Stimulated activated CD8-positive, alpha-beta memory T cell treated with anti-CD3 and anti-CD28 coated beads, Interleukin-15, amount 100 ng/mL, for 48 hours (primary cell): ENCODE measurements around the gene FAM124B.
A peak's percentile ranks its signal among the peaks of the same experiment; 100 is the strongest.

Source experiments
- DNase-seq, 2 donors: peaks; one replicate each; pipeline ENCODE4 v3.0.0-alpha.2; 2020; ENCODE audit warnings: low read depth in 2 of 2

The FAM124B gene, protein sequence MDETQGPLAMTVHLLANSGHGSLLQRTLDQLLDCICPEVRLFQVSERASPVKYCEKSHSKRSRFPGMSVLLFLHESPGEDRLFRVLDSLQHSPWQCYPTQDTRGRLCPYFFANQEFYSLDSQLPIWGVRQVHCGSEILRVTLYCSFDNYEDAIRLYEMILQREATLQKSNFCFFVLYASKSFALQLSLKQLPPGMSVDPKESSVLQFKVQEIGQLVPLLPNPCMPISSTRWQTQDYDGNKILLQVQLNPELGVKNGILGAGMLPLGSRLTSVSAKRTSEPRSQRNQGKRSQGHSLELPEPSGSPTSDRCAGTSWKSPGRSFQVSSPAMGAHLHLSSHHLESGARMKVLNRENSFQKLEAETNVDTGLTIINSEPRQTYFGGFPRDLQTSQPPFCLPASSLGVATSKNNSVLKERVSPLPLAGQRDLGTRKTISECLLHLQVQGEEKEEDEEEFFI

DNA sequence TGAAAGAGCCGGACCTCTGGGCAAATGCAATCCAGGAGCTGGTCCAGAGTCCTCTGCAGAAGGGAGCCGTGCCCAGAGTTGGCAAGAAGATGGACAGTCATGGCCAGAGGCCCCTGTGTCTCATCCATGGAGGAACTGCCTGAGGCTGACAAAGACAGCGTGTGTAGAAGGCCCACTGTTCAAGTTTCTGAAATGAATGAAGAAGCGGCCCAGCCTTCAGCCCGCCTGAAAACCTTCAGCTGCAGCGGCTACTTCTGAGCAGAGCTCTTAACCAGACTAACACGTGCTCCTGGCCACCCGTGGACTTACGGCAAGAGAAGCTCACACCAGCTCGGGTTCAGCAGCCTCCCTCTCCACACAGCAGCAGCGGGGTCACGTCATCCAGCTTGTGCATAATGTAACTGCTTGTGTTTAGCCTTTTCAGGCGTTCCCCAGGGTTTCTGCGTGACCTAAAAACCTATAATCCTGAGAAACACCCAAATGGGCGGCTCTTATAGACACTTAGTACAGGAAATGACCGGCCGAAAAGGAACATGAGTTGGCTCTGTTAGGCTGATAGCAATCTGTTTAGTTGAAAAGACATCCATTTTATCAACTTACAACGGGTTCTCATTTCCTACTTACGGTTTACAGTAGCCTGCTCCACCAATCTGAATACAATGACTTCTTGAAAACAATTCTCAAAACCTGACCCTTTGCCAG, at the start of gene FAM124B:
Gene FAM124B, minus strand, starts transcription at position 467 of the 702 bp plus-strand sequence. Its CDS starts 339 bp downstream, at position 128.
- peak; percentile 0 to 12 for DNase-seq

DNA sequence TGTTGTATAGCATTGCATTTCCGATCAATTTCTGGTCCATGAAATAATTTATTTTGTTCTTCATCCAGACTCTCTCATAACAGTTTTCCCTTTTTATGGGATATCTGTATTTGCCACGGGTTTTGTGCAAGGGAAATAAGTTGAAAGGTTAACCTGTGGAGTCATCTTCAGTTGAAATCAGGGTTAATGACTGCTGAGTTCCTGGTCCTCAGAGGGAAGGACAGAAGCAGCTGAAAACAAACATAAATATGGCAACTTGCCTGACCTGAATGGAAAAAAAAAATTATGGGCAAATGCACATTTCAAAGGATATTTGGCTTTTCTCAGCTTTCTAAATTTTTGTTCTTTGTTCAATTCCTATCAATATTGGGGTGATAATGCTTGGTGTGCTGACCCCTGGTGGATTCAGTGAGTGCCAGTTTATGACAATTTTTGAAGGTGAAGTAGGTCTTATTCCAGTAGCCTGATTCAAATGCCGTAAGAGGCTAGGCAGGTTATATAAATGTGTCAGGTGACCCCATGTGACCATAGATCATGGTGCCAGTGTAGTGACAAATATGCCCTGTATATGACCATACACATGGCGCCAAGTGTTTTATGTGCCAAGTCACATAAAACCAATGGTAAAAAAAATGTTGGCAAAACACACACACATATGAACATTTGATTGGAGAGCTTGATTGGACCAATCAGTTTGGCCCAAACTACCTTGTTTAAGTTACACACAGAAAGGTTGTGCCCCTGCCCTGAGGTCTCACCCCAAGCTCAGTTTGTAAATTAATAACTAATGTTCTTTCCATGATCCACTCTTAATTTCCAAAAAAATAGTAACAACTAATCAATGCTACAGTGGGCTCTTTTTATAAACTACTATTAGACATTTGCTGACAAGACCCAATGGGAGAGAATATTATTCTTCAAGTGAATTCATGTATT, 47.6 kb upstream of the FAM124B start:
- DNase-seq, result no peak

DNA sequence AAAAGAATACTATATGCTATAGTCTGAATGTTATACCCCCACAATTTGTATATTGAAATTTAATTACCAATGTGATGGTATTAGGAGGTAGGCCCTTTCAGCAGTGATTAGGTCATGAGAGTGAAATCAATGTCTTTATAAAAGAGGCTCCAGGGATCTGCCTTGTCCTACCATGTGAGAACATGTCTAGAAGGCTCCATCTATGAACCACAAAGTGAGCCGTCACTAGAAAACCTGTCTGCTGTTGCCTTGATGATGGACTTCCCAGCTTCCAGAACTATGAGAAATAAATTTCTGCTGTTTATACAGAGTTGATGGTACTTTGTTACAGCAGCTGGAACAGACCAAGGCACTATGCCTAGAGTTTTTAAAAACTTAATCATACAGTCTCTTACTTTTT, 46.3 kb upstream of the FAM124B start:
- DNase-seq, result no peak

DNA sequence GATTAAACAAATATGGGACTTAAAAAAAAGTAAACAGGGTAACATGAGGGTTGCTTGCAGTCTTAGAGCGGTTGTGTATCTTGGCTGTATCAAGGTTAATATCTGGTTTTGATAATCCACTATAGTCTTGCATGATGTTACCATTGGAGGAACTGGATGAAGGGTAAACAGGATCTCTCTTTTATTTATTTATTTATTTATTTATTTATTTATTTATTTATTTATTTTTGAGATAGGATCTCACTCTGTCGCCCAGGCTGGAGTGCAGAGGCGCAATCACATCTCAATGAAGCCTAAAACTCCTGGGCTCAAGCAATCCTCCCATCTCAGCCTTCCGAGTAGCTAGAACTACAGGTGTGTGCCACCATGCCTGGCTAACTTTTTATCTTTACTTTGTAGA, 42.9 kb upstream of the FAM124B start:
- no peak for DNase-seq

DNA sequence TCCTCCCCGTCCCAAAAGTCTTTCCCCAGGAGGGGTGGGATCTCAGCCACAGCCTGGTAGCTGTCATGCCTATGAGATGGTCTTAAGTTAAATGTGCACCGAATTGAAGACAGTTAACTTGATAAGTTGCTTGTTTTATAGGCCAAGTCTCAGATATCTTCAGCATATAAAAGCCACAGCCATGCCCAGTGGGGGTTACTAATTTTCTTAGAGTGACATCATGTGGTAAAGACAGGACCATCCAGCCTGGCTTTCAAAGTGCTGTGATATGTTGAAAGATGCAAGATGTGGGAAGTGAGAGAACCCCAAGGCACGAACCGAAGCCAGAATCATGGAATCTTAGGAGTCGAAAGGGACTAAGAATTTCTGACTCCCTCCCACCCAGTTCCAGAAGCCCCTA, 42.1 kb upstream of the FAM124B start:
- DNase-seq, result no peak

DNA sequence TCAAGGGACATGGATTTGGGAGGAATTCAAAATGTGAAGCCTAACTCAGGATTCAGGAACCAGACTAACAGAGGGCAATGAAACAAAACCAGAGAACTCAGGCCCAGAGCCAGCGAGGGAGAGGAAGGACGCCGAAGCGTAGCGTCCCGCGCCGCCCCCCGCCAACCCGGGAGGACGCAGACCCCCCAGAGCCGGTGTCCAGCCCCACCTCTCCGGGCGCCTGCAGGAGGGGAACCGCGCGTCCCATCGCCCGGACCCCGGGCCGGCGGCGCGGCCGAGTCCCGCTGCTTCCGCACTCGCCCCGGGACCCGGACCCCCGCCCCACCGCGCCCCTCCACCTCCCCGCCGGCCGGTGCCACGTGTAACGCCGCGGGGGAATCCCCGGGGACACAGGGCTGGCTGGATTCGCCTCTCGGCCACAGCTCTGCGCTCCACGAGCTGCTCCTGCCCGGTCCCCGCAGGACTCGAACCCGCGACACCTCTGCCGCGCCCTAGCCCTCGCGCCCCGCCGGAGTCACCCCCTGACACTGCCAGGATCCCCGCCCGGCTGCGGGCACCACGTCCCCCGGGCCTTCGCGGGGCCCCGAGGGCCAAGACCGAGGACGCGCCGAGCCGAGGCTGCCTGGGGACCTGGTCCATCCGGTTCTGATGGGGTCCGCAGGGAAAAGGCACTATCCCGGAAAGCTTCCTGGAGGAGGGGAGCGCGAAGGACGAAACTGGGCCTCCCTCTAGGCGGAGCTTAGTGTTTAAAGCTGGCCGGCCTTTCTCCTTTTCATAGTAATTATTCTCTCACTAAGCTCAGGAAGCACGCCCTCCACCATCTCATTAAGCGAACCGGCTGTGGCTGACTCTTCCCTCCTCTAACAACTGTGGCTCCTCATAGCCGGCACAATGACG, 40.4 kb upstream of the FAM124B start:
- DNase-seq, result no peak

DNA sequence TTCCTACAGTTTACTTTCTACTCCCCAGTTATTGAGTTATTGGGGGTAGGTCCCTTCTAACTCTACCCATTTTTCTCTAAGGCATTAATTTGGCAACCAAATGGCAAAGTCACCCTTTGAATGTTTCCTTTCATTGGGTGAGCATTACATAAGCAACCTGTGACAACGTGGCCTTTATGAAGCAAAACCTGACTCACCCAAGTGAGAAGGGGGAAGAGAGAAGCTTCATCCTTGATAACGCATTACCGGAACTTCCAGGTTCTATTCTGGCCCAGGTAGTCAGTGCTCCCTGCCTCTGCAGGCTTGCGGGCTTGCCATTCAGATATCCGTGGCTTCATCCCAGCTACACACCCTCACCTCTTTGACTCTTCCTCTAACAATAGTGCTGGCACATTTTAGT, 39.1 kb upstream of the FAM124B start:
- no peak for DNase-seq

DNA sequence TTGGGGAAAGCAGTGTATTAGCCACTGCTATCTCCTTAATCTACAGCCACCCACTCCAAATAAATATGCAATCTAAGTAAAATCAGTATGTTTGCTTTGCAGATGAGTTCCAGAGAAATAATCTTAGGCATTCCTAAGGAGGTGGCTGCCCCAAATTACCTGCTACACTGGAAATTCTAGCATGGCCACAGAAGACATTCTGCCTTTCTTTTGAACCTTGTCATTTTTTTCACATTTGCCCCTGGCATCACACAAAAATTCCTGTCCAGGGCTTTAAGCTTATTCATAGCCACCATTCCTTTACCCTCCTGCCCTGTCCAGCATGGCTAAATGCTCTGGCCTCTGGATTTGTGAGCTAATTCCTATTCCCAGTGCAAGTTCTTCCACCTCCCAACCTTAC, 36.8 kb upstream of the FAM124B start:
- DNase-seq, result no peak

DNA sequence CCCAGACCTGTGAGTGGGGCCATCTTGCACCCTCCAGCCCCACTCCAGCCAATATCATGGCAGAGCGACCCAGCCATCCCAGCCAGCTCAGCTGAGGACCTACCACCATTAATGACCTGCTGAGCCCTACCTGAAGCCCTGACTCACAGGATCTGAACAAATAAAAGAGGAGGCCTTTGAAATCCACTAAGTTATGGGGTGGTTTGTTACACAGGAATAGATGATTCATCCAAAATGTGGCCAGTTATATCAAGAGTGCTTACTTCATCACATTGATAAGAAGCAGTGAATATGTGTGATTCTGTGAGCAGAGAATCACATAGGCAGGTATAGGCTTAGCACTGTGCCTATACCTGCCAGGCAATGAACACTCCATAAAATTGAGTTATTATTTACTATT, 34.7 kb upstream of the FAM124B start:
- no peak for DNase-seq

DNA sequence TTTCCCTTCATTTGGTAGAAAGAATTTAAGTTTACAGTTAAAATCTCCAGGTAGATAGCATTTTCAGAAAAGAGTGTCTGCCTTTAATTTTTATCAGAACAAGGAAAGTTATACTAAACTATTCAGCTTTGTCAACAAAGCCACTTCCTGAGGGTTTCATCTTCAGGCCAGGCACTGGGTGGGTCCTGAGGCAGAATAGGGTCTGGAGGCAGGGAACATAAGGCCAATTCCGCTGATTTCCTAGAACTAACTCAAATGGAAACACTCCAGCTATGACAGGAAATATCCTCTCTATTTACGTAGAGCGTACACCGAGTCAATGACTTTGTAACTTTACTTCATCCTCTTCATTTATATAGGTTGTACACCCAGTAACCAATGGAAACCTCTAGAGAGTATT, 32.7 kb upstream of the FAM124B start:
- no peak for DNase-seq

DNA sequence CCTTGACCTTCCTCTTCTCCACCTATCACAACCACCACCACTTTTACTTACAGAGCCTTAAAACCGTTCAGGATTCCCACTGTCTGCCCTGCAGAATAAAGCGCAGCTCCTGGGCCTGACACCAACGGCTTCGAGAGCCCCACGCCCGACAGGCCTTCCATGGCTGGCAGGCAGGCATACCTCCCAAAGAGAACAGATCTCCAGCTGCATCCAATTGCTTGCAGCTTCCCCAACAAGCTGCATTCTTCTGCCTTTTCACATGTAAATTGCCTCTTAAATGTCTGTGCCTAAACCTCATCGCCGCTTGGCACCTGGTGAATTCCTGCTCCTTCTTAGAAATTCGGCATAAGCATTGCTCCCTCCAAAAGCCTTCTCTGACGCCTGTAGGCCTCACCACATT, 31.5 kb upstream of the FAM124B start:
- DNase-seq, result no peak

DNA sequence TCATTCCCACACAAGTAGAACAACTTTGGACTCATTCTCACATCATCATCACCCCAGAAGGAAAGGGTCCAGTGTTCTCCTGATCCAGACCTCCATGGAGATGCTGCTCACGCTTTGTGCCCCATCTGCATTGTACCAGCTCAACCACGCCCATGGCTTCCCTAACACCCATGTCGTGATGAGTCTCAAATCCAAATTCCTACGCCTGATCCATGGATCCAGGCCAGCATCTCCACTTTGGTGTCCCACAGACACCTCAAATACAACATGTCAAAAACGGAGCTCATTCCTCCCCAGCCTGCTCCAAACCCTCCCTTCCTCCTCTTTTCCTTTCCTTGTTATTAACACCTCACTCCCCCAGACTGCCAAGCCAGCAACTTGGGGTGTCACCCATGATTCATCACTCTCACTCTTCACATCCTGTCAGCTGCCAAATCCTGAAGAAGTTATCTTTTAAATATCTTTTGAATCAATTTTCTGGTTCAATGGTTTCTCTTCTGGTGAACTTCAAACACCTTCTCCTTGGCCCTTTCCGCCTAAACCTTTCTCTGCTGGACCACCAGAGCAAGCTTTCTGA, 30.2 kb upstream of the FAM124B start:
- DNase-seq, result no peak

DNA sequence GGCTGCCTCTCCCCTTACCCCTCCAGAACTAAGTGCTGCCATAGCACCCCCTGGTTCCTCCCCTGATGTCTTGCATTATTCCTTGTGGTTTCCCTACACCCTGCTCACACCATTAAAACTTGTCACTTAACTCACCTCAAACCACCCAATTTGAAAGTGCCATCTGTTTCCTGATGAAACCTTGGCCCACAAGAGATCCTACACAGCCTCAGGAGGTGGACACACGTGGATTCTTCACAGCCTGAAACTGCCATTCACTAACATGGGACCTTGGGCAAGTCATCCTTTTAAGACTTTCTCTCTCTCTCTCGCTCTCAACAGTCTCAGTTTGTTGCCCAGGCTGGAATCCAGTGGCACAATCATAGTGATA, 27.5 kb upstream of the FAM124B start:
- DNase-seq, result no peak

DNA sequence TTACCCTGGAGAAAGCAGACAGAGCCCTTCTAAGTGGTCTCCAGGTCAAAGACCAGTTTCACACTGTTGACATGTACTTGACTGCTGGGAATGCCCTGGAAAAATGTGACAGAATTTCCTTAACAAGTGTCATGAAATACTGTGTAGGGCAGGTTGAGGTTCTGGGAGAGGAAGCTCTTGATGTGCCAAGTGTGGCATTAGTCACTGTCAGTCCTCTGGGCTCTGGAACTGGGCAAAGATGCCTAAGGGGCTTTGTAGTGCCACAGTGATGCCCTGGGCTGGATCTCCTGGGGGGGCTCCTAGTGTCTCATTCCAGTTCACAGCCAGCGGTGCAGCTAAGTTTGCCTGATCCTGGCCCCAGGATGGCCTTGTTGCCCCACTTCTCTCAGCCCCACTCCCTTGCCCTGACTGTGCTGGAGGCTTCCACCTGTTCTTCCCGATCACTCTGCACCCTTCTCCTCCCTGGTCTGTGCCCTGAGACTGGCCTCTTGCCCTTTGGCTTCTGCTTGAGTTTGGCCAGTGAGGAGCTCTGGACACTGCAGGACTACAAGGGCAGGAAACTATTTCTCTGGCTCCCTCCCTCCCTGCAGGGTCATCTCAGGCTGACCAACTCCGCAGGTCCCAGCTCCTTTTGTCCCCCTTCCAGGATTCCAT, 27.0 kb upstream of the FAM124B start:
- DNase-seq, result no peak

DNA sequence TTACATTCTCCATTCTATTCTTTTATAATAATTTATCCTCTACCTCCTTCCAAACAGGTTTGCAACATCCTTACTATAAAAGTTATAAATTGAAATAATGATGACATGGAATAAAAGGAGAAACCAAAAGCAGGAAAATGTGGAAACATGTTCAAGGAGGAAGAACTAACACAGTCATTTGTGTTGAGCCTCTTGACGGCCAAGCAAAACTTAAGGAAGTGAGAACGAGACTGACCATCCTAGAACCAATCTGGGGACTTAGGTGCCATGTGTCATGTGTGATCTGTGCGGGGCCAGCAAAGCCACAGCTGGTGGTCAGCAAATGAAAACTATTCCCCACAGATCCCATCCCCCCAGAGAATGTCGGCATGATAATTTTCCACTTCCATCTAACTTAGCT, 25.6 kb upstream of the FAM124B start:
- DNase-seq, result no peak

DNA sequence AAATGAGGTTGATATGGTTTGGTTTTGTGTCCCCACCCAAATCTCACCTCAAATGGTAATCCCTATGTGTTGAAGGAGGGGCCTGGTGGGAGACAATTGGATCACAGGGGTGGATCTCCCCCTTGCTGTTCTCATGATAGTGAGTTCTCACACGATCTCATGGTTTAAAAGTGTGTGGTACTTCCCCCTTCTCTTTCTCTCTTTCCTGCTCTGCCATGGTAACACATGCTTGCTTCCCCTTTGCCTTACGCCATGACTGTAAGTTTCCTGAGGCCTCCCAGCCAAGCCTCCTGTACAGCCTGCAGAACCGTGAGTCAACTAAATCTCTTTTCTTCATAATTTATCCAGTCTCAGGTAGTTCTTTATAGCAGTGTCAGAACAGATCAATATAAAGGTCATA, 24.7 kb upstream of the FAM124B start:
- no peak for DNase-seq

DNA sequence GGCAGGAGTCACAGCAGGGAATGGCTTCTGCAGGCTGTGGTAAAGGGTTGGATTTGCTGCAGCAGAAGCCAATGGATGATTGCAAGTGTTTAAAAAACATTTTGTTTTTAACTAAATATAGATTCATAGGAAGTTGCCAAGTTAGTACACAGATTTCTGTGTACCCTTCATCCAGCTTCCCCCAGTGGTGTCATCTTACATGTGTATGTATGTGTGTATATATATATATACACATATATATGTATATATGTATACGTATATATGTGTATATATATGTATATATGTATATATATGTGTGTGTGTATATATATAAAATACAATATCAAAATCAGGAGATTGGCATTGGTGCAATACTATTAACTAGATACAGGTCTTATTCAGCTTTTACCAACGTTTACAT, 19.2 kb upstream of the FAM124B start:
- DNase-seq, result no peak

DNA sequence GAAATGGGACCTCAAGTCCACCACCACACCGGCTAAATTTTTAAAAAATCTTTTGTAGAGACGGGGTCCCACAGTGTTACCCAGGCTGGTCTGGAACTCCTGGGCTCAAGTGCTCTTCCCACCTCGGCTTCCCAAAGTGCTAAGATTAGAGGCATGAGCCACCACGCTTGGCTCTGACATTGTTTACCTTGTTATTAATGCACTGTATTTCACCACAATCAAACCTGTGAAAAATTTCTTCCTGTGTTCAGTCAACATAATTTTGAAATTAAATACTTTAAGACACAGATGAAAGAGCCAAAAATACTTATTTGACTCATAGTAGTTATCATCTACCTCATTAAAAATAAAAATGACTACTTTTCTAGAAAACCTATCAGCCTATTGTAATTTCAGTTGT, 16.0 kb upstream of the FAM124B start:
- DNase-seq, result no peak

DNA sequence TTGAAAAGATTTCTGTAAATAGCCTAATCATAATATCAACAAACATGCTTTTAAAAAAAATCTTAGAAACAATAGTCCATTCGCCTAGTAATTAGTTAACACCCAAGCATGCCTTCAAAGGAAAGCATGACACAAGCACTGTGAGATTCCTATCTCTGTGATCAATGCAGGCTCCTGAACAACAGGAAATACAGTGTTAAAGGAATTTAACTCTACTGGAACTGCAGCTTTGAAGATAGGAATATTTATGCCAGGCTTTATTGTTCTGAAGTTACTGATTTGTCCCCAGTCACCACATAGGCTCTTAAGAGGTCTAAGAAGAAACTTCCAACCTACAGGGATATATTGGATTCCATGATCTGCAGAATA, 15.4 kb upstream of the FAM124B start:
- DNase-seq, result no peak

DNA sequence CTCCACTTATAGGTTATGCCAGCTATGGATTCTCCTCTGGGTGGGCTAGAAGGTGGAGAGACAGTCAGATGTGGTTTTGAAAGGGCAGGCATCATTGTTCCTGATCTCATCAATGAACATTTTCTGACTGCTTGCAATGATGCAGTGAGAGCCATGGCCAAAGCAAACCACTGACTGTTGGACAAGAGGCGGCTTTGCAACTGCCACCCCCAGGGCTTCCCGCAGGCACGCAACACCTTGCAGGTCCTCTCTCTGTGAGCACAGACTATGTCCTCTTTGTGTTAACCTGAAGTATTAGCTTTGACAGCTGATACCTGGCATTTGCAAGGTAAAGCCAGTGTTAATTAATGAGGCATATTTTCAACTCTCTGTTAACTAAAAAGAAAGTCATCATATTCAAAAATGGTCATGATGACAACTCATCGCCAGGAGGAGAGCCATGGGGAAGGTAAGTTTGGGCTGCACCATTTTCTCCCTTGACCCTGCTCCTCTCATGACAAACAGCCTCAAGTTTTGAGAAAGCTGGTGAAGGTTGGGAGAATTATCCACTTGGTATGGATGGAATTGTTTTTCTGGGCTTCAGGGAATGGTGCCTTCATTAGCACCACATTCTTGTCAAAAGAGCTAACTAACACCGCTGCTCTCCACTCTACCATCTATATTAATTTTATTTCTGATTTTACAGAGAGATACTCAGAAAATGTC, 14.9 kb upstream of the FAM124B start:
- DNase-seq, result no peak
